MG63 (cell line): ENCODE results near the gene CRYGA. TPM values are rescaled to one million over a fixed set of nuclear protein-coding genes. Genes with fewer than 3 reads are reported as not detected.

Experiments used
- DNase-seq: peaks from one replicate; pipeline ENCODE4 v3.0.0-alpha.2; 2020
- H3K27me3 ChIP-seq: fragments of 250-450 bp; sonication (Bioruptor Pico); 2 replicates; pipeline ENCODE4 v1.5.1; 2020; ENCODE audit warnings: mild to moderate bottlenecking, moderate library complexity
- H3K36me3 ChIP-seq: fragments of 250-450 bp; sonication (Bioruptor Pico); 2 replicates; pipeline ENCODE4 v1.5.1; 2020; ENCODE audit warnings: mild to moderate bottlenecking, moderate library complexity
- H3K4me3 ChIP-seq: fragments of 250-450 bp; sonication (Bioruptor Pico); 2 replicates; pipeline ENCODE4 v1.5.1; 2020; ENCODE audit warnings: mild to moderate bottlenecking, moderate library complexity
- H3K9me3 ChIP-seq: fragments of 250-450 bp; sonication (Bioruptor Pico); 2 replicates; pipeline ENCODE4 v1.5.1; 2020; ENCODE audit warnings: mild to moderate bottlenecking, moderate library complexity
- total RNA-seq: library from RNA; depleted of rRNA; stranded (reverse); fragments of >200 nt; shearing (Covaris generic); gene quantifications from 2 replicates; pipeline ENCODE4 v1.2.3, GENCODE V29; 2014; ENCODE audit warnings: low replicate concordance; rRNA removed

CRYGA gene, protein sequence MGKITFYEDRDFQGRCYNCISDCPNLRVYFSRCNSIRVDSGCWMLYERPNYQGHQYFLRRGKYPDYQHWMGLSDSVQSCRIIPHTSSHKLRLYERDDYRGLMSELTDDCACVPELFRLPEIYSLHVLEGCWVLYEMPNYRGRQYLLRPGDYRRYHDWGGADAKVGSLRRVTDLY
- not detected in 2 replicates for total RNA-seq

DNA sequence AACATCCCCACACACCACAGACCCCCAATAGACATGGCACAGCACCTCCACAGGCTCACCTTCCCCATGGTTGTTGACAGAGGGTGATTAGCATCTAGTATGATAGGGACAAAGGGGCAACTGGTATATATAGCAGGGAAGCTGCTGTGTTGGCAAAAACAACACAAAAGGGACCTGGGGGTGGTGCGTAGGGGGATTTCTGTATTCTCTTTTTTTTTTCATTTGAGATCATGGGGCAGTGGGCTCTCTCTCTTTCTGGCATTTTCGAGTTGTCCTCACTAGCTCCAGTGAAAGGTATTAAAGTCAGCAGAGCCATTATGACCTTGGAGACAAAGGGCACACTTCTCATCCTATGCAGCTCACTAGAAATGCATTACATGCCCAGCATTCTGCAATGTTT lies at the start of gene CRYGA:
TSS of gene CRYGA (minus strand) at position 101 of the 400 bp plus-strand sequence. CDS start at position 68, 33 bp downstream.
- Histone ChIP-seq H3K4me3 (no peak within 1 kb of the TSS), H3K36me3 (no peaks in the 10 kb centered on the region), H3K27me3 (peaks cover 6% of the 10 kb centered on the region; the same call in 1 of the 2 replicates), H3K9me3 (no peaks in the 10 kb centered on the region)
- DNase-seq: no peak

DNA sequence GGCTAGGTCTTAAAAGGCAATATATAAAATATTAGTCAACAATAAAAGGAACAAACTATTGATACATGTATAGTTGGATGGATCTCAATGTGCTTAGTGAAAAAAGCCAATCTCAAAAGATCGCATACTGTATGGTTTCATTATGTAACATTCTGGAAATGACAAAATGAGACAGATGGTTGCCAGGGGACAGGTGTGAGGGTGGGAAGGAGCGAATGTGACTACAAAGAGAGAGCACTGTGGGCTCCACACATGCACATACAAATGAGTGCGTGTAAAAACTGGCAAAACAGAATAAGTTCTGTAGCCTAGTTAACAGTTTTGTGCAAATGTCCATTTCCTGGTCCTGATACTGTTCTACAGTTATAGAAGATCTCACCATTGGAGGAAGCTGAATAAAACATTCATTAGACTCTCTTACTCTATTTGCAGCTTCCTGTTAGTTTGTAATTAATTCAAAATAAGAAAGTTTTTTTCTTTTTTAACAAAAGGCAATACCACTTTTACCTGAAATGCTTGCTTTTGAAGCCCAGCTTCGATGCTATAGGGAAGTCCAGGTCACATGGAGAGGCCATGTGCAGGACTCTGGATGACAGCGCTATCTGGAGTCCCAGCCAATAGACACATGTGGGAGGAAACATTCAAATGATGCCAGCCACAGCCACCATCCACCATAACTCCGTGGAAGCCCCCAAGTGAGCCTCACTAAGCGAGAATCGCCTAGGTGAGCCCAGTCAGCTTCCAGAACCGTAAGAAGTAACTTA lies 47.5 kb upstream of the CRYGA start:
- H3K36me3 ChIP-seq: no peaks in the 10 kb centered on the region
- no peaks in the 10 kb centered on the region for H3K27me3 ChIP-seq
- no peak for DNase-seq
- H3K9me3 ChIP-seq: no peaks in the 10 kb centered on the region
- no peak overlapping the region for H3K4me3 ChIP-seq

DNA sequence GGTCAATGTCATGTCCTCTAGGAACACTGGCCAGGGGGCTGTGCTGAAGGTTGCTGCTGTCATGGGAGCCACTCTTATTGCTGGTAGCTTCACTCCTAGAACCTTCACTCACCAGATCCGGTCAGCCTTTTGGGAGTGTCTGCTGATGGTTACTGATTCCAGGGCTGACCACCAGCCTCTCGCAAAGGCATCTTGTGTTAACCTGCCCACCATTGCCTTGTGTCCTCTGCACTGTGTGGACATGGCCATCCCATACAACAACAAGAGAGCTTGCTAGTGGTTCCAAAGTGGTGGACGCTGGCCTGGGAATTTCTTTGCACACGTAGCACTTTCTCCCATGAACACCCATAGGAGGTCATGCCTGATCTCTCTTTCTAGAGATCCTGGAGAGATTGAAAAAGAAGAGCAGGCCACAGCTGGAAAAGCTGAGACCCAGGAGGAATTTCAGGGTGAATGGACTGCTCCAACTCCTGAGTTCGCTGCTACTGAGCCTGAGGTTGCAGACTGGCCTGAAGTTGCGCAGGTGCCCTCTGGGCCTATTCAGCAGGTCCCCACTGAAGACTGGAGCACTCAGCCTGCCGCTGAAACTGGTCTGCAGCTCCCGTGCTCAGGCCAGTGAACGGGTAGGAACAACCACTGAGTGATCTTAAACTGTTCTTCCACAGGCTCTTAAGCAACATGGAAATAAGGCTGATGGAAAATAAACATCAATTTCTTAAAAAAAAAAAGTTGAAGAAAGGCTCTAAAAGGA lies 45.1 kb upstream of the CRYGA start:
- Histone ChIP-seq H3K36me3 (no peaks in the 10 kb centered on the region), H3K4me3 (no peak overlapping the region), H3K27me3 (no peaks in the 10 kb centered on the region), H3K9me3 (no peaks in the 10 kb centered on the region)
- no peak for DNase-seq

DNA sequence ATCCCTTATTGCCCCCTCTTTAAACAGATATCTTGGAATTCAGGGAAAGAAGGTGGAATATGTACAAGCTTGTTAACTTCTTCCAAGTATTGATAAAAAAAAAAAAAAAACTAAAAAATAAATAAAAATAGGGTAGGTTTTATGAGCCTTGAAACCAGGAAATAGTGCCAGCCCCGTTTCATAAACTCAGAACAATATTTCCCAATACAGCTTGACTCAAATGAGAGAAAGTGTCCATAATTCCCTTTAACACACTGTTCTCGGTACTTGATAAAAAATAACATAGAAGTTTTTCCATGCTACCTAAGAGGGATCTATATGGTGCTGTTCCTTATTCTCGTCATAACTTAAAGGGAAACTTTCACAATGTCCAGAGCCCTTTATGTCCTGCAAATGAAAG lies 44.4 kb upstream of the CRYGA start:
- no peaks in the 10 kb centered on the region for H3K27me3 ChIP-seq
- no peak overlapping the region for H3K4me3 ChIP-seq
- no peak for DNase-seq
- no peaks in the 10 kb centered on the region for H3K36me3 ChIP-seq
- H3K9me3 ChIP-seq: no peaks in the 10 kb centered on the region

DNA sequence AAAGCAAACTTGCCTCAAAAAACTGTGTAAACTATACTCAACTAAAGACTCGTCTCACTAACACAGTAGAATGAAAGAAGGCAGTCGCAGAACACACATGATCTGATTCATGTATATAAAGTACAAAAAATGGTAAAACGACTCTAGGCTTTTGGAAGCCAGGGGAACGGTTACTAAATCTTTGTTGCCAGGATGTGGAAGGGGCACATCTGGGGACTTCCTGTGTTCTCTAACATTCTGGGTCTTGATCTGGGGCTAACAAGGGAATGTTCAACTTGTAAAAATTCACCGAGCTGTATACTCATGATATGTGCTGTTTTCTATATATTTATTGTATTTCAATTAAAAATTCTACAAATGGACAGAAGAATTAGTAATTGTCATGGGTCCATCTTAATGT lies 40.8 kb upstream of the CRYGA start:
- Histone ChIP-seq H3K9me3 (no peaks in the 10 kb centered on the region), H3K36me3 (no peaks in the 10 kb centered on the region), H3K4me3 (no peak overlapping the region), H3K27me3 (no peaks in the 10 kb centered on the region; the same call in 1 of the 2 replicates)
- DNase-seq: no peak

DNA sequence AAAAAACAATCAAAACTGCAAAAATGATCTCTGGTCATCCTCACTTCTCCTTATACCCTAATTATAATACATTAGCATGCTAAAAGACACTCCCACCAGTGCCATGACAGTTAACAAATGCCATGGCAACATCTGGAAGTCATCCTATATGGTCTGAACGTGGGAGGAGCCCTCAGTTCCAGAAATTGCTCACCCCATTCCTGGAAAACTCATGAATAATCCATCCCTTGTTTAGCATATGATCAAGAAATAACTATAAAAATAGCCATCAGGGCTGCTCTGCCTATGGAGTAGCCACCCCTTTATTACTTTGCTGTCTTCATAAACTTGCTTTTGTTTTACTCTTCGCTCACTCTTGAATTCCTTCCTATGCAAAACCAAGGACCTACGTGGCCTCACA lies 32.1 kb upstream of the CRYGA start:
- no peak overlapping the region for H3K4me3 ChIP-seq
- H3K36me3 ChIP-seq: no peaks in the 10 kb centered on the region
- H3K9me3 ChIP-seq: no peaks in the 10 kb centered on the region
- no peak for DNase-seq
- H3K27me3 ChIP-seq: no peaks in the 10 kb centered on the region

DNA sequence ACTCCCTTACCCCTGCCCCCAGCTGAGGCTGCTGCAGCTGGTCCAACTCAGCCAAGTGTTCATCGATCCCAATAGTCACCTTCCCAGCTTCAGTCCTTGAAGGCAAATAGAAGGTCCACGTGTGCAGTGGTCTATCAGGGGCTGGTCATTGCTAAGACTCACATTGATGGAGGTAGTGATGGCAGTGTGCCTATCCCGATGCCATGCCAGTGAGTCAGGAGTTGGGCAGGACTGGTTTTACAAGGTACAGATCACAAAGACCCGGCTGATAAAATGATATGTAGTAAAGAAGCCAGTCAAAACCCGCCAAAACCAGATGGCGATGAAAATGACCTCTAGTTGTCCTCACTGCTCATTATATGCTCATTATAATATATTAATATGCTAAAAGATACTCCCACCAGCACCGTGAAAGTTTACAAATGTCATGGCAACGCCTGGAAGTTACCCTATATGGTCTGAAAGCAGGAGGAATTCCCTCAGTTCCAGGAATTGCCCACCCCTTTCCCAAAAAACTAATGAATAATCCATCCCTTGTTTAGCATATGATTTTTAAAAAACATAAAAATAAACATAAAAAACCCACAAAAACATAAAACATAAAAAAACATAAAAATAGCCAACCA lies 29.3 kb upstream of the CRYGA start:
- Histone ChIP-seq H3K36me3 (no peaks in the 10 kb centered on the region), H3K9me3 (no peaks in the 10 kb centered on the region), H3K4me3 (no peak overlapping the region), H3K27me3 (no peaks in the 10 kb centered on the region)
- no peak for DNase-seq

DNA sequence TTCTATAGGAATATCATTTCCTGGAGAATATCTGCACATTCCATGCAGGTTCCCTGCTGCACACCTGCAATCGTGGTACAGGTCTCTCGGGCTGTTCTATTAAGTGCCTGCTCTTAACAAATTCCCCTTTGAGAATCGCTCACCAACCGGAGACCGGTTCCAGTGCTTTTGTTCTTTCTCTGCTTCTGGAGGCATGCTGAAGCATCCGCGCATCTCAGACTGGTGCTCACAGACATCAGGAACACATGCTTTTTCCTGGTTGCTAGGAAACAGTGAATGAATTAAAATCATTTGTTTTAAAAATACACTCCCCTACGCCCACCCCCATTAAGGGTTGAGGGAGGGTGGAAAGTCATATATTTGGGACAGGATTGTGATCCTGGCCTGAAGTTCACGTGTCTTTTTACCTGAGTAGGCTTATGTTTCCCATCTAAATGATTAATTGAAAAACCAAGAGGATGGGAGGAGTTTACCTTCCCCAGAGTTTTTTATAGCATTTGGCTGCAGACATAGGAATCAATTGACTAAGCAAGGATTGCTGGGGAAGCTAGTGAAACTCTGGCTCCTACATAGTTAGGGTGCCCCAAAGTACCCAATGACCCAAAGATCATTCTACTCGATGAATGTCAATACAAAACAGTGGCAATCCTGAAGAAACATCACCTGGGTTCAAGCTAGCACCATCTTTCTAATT lies 26.6 kb upstream of the CRYGA start, which contains the start of gene C2orf80:
TSS of gene C2orf80 (minus strand) at position 221 of the 694 bp plus-strand sequence. CDS start 3,044 bp downstream, outside the sequence.
- DNase-seq: no peak
- Histone ChIP-seq H3K36me3 (no peaks in the 10 kb centered on the region), H3K4me3 (no peak within 1 kb of the TSS), H3K9me3 (no peaks in the 10 kb centered on the region), H3K27me3 (no peaks in the 10 kb centered on the region)

DNA sequence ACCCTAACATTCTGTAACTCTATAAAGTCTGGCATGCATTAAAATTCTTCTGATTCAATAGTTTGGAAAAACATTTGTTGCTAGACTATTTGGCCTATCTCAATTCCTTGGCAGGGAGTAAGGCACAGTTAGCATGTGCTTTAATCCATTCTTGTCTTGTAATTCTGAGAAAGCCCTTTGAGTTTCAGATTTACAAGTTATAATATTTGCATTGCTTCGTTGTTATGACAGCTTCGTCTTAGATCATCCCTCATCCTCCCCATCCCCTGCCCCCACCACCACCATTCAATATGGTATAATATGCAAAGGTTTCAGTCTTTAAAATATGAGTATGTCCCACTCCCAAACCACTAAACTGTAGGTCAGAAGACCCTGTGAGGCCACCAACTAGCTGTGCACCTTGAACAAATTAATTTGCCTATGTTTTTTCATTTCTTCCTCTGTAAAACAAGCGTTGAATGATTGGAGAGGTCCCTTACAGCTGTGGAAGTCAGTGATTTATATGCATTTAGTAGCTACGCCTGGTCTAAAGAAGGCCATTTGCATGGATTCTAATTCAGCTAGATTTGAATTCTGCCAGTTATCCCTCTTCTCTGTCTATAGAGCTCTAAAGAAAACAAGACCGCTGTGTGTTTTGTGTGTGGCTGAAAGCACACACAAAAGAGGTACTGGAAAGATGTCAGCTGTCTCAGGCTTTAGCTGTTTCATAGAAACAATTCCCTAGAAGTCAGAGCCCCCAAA lies 25.9 kb upstream of the CRYGA start:
- no peaks in the 10 kb centered on the region for H3K27me3 ChIP-seq
- no peak for DNase-seq
- no peaks in the 10 kb centered on the region for H3K9me3 ChIP-seq
- no peaks in the 10 kb centered on the region for H3K36me3 ChIP-seq
- no peak overlapping the region for H3K4me3 ChIP-seq

DNA sequence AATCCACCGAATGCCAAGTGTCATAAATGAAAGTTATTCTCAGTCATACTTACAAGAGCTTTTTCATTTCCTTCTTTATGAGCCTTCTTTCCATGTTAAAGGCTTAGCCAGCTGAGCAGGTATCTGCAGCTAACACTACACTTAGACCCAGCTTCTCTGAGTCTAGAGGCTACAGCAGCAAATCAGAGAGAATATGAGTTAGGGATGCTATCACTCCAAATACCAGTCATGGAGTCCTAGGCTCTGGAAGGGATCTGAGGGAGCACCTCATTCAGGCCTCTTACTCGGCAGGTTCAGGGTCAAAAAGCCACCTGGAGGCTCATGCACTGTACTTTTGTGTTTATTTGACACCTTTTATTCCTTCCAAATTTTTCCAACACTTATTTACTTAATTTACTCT lies 23.5 kb upstream of the CRYGA start:
- Histone ChIP-seq H3K9me3 (no peaks in the 10 kb centered on the region), H3K4me3 (no peak overlapping the region), H3K36me3 (no peaks in the 10 kb centered on the region), H3K27me3 (no peaks in the 10 kb centered on the region)
- DNase-seq: no peak

DNA sequence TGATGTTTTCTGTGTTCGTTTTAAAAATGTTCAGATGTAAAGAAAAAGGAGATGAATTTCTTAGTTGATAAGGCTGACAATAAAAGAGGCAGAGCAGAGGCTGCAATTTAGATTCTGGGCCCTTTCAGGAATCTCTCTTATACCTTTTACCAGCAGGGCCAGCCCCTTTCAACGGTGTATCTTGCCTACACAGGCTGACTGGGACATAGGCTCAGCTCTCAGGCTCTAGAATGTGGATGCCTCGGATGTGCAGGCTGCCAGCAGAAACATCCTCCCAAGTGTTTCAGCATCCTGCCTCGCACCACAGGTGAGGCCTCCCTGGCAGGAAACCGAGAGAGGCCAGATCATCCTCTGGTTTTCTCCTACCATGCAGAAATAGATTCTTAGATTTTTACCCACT lies 23.1 kb upstream of the CRYGA start:
- Histone ChIP-seq H3K36me3 (no peaks in the 10 kb centered on the region), H3K27me3 (no peaks in the 10 kb centered on the region), H3K4me3 (no peak overlapping the region), H3K9me3 (no peaks in the 10 kb centered on the region)
- DNase-seq: no peak

DNA sequence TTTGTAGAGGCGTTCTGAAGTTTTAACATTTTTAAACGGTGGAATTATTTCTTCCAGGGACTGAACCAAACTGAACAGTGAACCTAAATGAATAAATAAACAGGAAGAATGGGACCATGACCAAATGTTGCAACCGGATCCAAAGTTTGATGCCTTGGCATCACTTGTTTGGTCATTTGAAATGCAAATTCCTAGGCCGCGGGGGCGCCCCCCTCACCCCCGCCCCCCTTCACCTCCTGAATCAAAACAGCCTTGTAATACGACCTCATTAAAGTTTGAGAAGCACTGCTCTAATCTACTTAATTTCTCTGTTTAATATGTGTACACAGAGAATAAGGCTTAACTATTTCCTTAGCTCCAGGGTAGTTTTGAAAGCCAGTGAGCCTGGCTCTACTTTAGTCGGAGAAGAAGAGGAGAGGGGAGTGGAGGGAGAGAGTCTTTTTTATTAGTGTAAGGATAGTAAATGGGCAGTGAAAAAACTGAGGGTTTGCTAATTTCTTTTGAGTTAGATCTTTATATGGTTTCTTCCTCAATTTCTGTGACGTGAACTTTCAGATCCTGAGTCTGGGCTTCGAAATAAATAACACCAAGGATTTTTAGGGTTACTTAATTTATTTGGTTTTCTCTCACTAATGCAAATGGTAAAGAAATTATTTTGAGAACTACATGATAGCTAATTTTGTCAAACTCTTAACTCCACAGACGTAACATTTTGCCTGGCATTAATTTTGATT lies 20.8 kb upstream of the CRYGA start:
- H3K27me3 ChIP-seq: no peaks in the 10 kb centered on the region
- no peaks in the 10 kb centered on the region for H3K9me3 ChIP-seq

DNA sequence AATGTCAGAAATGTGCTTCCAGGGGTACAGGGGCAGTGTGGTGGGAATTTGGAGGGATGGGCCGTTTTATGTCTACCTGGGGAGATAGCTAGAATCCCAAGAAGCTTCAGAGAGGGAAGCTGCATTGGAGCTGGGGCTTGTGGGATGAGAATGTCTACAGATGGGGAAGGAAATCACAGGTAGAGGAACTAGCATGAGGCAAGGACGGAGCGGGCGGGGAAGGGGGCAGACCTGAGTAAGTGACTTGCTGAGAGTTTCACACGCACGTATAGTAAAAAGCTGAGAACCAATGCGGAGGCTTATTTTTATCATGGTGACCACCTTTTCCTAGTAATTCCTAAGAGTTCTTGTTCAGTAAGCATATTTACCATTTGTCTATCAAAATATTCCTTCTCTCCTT lies 20.1 kb upstream of the CRYGA start:
- Histone ChIP-seq H3K9me3 (no peaks in the 10 kb centered on the region), H3K36me3 (no peaks in the 10 kb centered on the region), H3K4me3 (no peak overlapping the region), H3K27me3 (no peaks in the 10 kb centered on the region)
- no peak for DNase-seq

More for the DNA sequence above, 20.8 kb upstream of the CRYGA start:
- DNase-seq: no peak
- H3K36me3 ChIP-seq: no peaks in the 10 kb centered on the region
- no peak overlapping the region for H3K4me3 ChIP-seq

DNA sequence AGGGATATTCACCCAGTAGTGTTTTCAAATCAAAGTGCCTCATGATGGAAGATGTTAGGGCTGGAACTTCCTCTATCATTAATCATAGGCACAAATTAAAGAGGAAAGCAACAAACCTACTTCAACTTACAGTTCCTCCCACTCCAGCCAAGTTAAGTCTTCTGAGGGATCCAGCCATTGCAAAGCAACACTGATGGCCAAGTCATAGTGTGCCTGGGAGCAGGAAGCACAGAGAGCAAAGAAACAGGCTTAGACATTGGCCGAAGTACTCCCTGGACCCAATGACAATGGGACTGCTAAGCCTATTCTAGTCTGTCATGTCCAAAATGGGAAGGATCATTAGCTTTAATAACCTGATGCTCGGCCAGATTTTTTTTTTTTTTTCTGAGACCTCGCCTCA lies 19.4 kb upstream of the CRYGA start:
- H3K27me3 ChIP-seq: no peaks in the 10 kb centered on the region
- H3K36me3 ChIP-seq: no peaks in the 10 kb centered on the region
- no peak for DNase-seq
- H3K9me3 ChIP-seq: no peaks in the 10 kb centered on the region
- no peak overlapping the region for H3K4me3 ChIP-seq

DNA sequence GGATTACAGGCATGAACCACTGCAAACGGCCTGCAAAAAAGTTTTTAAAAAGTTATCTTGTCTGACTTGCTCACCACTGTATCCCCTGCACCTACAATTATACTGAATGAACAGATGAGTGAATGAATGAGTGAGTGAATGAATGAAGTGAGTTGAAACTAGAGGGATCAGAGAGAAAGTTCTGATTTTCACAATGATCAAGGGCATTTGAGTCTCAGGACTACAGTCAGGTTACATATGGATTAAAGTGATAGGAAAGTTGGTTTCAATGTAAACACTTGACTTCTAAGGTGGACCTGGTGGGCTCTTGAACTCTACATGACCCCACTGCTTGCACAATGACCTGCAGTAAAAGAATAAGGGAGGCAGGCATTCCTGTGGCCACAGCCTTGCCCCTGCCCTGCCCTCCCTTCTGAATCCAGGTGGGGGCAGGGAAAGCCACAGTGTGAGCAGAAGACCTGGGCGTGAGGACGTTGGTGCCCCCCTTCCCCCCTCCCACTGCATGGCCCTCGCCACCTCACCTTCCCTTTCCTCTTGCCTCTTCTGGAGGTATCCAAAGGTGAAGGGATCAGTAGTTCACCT lies 15.7 kb upstream of the CRYGA start:
- DNase-seq: no peak
- Histone ChIP-seq H3K4me3 (no peak overlapping the region), H3K27me3 (no peaks in the 10 kb centered on the region), H3K36me3 (no peaks in the 10 kb centered on the region), H3K9me3 (no peaks in the 10 kb centered on the region)
